Skeletal muscle satellite cell (primary cell): ENCODE results near the gene CBR4.

Source experiments
- H3K27me3 ChIP-seq: 2 replicates; pipeline ENCODE4 v1.7.0; 2013; ENCODE audit warnings: low read length; ENCODE audit not compliant: control insufficient read depth, insufficient read depth
- H3K36me3 ChIP-seq: 2 replicates; pipeline ENCODE4 v1.7.0; 2013; ENCODE audit warnings: mild to moderate bottlenecking, control low read depth, low read length; ENCODE audit not compliant: insufficient read depth
- H3K4me1 ChIP-seq: 2 replicates; pipeline ENCODE4 v1.7.0; 2013; ENCODE audit warnings: low read length; ENCODE audit not compliant: control insufficient read depth, insufficient read depth
- H3K4me2 ChIP-seq: 2 replicates; pipeline ENCODE4 v1.7.0; 2013; ENCODE audit warnings: mild to moderate bottlenecking, low read length
- H3K4me3 ChIP-seq: 2 replicates; pipeline ENCODE4 v1.7.0; 2013; ENCODE audit warnings: low read length
- H3K9ac ChIP-seq: 2 replicates; pipeline ENCODE4 v1.7.0; 2013; ENCODE audit warnings: mild to moderate bottlenecking, low read depth, low read length, moderate library complexity
- H3K9me3 ChIP-seq: replicated peaks from 2 replicates; pipeline ENCODE4 v1.7.0; 2013; ENCODE audit warnings: mild to moderate bottlenecking, control low read depth, low read length

The CBR4 gene

GRCh38 chr4:169031392-169031791 is 21.3 kb upstream of the CBR4 start:
- no peak overlapping the region for H3K4me3 ChIP-seq
- H3K27me3 ChIP-seq, result no peaks in the 10 kb centered on the region

GRCh38 chr4:169030562-169030982 is 20.5 kb upstream of the CBR4 start:
- H3K4me1 ChIP-seq, result peaks cover 5% of the 10 kb centered on the region
- no peak overlapping the region for H3K9ac ChIP-seq
- no peak overlapping the region for H3K4me2 ChIP-seq
- H3K9me3 ChIP-seq, result no peaks in the 10 kb centered on the region
- H3K27me3 ChIP-seq, result no peaks in the 10 kb centered on the region
- no peak overlapping the region for H3K4me3 ChIP-seq
- no peaks in the 10 kb centered on the region for H3K36me3 ChIP-seq

More at GRCh38 chr4:169031392-169031791, 21.3 kb upstream of the CBR4 start:
- Histone ChIP-seq H3K9ac (no peak overlapping the region), H3K9me3 (no peaks in the 10 kb centered on the region), H3K4me2 (no peak overlapping the region), H3K4me1 (peaks cover 5% of the 10 kb centered on the region), H3K36me3 (no peaks in the 10 kb centered on the region)

DNA sequence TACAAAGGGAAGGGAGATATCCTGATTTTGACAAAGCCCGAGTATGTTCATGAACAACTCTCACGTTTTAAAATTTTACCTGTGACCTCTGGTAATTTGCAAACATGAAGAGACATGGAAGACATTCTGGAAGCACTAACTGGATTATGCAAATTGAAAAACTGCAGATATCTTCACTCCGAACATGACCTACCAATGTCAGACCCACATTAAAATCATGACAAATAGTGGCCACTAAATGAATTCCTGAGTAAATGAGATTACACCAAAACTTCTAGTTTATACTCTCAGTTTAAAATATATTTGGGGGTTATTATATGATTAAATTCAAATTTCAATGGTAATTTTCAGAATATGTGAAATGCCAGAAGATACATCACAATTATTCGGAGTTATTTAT is 19.9 kb upstream of the CBR4 start:
- no peaks in the 10 kb centered on the region for H3K36me3 ChIP-seq
- H3K4me1 ChIP-seq, result peaks cover 5% of the 10 kb centered on the region
- no peak overlapping the region for H3K4me3 ChIP-seq
- H3K4me2 ChIP-seq, result no peak overlapping the region
- no peak overlapping the region for H3K9ac ChIP-seq
- H3K9me3 ChIP-seq, result no peaks in the 10 kb centered on the region
- no peaks in the 10 kb centered on the region for H3K27me3 ChIP-seq

GRCh38 chr4:169027663-169028062 is 17.6 kb upstream of the CBR4 start:
- H3K36me3 ChIP-seq, result no peaks in the 10 kb centered on the region
- H3K4me3 ChIP-seq, result no peak overlapping the region
- no peaks in the 10 kb centered on the region for H3K9me3 ChIP-seq
- no peak overlapping the region for H3K4me2 ChIP-seq
- no peak overlapping the region for H3K9ac ChIP-seq
- H3K4me1 ChIP-seq, result peaks cover 5% of the 10 kb centered on the region
- no peaks in the 10 kb centered on the region for H3K27me3 ChIP-seq

DNA sequence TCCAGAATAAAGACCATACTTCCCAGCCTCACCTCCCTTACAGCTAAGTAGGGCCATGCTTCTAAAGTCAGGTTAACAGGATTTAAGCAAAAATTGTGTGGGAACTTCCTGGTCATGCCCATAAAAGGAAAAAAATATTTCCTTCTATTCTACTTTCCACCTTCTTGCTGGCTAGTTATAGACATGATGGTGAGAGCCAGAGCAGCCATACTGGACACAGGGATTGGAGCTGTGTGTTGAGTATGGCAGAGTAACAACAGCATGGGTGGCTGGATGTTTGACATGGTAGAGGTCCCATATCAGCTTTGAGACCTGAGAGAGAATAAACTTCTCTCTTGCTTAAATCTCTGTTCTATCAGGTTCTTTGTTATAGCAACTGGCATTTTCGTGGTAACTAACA is 15.1 kb upstream of the CBR4 start:
- no peak overlapping the region for H3K9ac ChIP-seq
- no peaks in the 10 kb centered on the region for H3K9me3 ChIP-seq
- no peaks in the 10 kb centered on the region for H3K36me3 ChIP-seq
- no peaks in the 10 kb centered on the region for H3K4me1 ChIP-seq
- no peak overlapping the region for H3K4me2 ChIP-seq
- H3K4me3 ChIP-seq, result no peak overlapping the region
- H3K27me3 ChIP-seq, result no peaks in the 10 kb centered on the region

DNA sequence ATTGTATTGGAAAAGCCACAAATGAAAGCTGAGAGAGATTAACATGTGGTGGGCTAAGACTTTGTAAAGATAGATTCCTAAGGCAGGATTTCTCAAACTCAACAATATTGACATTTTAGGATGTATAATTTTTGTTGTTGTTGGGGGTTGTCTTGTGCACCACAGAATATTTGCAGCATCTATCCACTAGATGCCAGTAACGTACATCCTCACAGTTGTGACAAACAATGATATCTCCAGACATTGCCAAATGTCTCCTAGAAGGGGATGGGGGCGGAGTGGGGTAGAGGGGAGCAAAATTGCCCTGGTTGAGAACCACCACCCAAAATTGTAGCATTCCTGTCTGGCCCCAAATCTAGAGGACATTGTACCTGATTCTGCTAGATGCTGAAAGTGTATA is 14.7 kb upstream of the CBR4 start:
- Histone ChIP-seq H3K4me2 (no peak overlapping the region), H3K9me3 (no peaks in the 10 kb centered on the region), H3K4me3 (no peak overlapping the region), H3K9ac (no peak overlapping the region), H3K36me3 (no peaks in the 10 kb centered on the region), H3K4me1 (no peaks in the 10 kb centered on the region), H3K27me3 (no peaks in the 10 kb centered on the region)

- Histone ChIP-seq H3K4me1 (peaks cover 26% of the 10 kb centered on the region), H3K27me3 (no peaks in the 10 kb centered on the region), H3K4me2 (no peak overlapping the region), H3K4me3 (no peak overlapping the region), H3K36me3 (no peaks in the 10 kb centered on the region), H3K9me3 (no peaks in the 10 kb centered on the region), H3K9ac (no peak overlapping the region)
Observed at GRCh38 chr4:169018406-169018805, 8.4 kb upstream of the CBR4 start.

DNA sequence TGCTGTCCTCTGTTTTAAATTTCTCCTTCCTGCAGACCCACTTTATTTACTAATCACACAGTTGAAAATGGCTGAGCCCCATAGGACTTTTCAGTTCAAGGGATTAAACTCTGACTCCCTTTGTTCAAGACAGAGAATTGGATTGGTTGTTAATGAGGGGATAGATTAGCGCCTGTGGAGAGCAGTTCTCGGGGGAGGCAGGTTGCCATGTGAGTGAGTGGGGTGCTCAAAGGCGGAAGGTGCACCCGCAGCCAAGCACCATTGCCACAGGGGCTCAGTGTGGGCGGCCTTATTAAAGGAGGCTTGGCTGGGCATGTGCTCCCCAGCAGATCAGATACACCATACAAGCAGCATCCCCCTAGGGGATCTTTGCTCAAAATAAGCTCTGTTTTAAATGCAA is 7.9 kb upstream of the CBR4 start:
- no peak overlapping the region for H3K9ac ChIP-seq
- H3K4me3 ChIP-seq, result no peak overlapping the region
- H3K27me3 ChIP-seq, result no peaks in the 10 kb centered on the region
- no peaks in the 10 kb centered on the region for H3K9me3 ChIP-seq
- peaks cover 26% of the 10 kb centered on the region for H3K4me1 ChIP-seq
- no peak overlapping the region for H3K4me2 ChIP-seq
- H3K36me3 ChIP-seq, result no peaks in the 10 kb centered on the region

DNA sequence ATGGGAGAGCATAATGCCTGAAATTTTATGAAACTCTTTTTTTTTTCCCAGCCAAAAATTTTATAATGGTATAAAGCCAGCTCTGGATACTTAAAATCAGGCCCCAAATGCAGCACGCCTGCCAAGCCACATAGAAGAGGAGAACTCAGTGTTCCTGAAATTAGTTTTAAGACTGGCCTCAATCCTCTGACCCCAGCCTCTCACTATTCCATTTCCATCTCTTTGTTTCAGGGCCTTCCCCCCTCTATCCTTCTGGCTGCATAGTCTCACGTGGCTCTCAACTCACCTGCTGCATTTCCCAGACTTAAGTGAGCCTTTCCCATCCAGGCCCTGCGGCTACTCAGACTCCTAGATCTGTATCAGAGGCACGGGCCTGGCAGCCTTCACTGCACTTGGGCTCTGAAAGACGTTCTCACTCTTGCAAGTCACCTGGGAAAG is 5.2 kb upstream of the CBR4 start:
- no peak overlapping the region for H3K4me2 ChIP-seq
- H3K9me3 ChIP-seq, result no peaks in the 10 kb centered on the region
- H3K36me3 ChIP-seq, result no peaks in the 10 kb centered on the region
- H3K9ac ChIP-seq, result peak overlapping the region; percentile 8
- H3K4me1 ChIP-seq, result peaks cover 30% of the 10 kb centered on the region
- no peaks in the 10 kb centered on the region for H3K27me3 ChIP-seq
- H3K4me3 ChIP-seq, result no peak overlapping the region

GRCh38 chr4:169014586-169014985 is 4.5 kb upstream of the CBR4 start:
- H3K4me3 ChIP-seq, result no peak overlapping the region
- H3K9ac ChIP-seq, result peak overlapping the region; percentile 43
- H3K9me3 ChIP-seq, result no peaks in the 10 kb centered on the region
- peaks cover 30% of the 10 kb centered on the region for H3K4me1 ChIP-seq
- no peaks in the 10 kb centered on the region for H3K27me3 ChIP-seq
- H3K4me2 ChIP-seq, result peak overlapping the region; percentile 5
- no peaks in the 10 kb centered on the region for H3K36me3 ChIP-seq

DNA sequence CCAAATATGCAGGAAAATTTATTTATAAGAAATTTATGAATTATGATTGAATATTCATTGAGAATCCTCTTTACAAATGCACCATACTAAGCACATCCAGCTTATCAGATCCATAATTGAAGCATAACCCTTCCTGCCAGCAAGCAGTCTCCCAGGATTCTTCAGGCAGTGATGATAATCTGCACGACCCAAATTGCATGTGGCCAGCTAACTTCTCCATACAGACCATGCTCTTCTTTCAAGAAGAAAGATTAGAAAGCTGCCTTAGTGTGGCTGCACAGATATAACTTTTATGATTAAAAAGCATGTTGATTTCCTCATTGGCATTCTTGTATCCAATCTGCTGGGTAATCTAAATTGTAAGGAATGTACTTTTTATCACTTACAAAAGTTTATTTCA is 3.3 kb upstream of the CBR4 start:
- peaks cover 36% of the 10 kb centered on the region for H3K4me1 ChIP-seq
- no peak overlapping the region for H3K4me2 ChIP-seq

DNA sequence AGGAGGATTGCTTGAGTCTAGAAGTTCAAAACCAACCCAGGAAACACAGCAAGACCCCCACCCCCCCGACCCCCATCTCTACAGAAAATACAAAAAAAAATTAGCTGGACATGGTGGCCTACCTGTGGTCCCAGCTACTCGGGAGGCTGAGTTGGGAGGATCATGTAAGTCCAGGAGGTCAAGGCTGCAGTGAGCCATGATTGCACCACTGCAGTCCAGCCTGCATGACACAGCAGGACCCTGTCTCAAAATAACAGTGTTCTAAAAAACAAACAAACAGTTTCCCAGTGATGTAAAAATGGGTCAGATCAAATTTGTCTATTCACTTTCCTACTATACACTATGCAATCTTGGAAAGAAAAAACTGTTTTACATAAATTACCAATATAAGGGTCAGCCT is 2.0 kb upstream of the CBR4 start:
- Histone ChIP-seq H3K4me2 (no peak overlapping the region), H3K9ac (no peak overlapping the region), H3K4me3 (no peak overlapping the region), H3K4me1 (peaks cover 46% of the 10 kb centered on the region), H3K9me3 (no peaks in the 10 kb centered on the region), H3K27me3 (no peaks in the 10 kb centered on the region), H3K36me3 (no peaks in the 10 kb centered on the region)

More for the DNA sequence above, 3.3 kb upstream of the CBR4 start:
- no peaks in the 10 kb centered on the region for H3K36me3 ChIP-seq
- no peak overlapping the region for H3K4me3 ChIP-seq
- no peak overlapping the region for H3K9ac ChIP-seq
- H3K27me3 ChIP-seq, result no peaks in the 10 kb centered on the region
- no peaks in the 10 kb centered on the region for H3K9me3 ChIP-seq
